GM12878 (cell line): ENCODE measurements around the gene FGGY. TPM values are rescaled to one million over a fixed set of nuclear protein-coding genes. Genes with fewer than 3 reads are reported as not detected.

ENCODE experiments used
- ESRRA ChIP-seq: IDR thresholded peaks from 2 replicates; pipeline ENCODE4 v1.6.1; 2012; ENCODE audit warnings: mild to moderate bottlenecking, low read length, improper control_type of control experiment
- FOS ChIP-seq: IDR thresholded peaks from 3 replicates; pipeline ENCODE4 v1.6.1; 2011; ENCODE audit warnings: borderline replicate concordance; ENCODE audit not compliant: insufficient read length; ENCODE audit errors: extremely low read depth
- GABPA ChIP-seq: IDR thresholded peaks from 2 replicates; pipeline ENCODE4 v1.6.1; 2014; ENCODE audit warnings: antibody characterized with exemption, low read depth, mild to moderate bottlenecking, inconsistent platforms
- NR2F1 ChIP-seq: fragments of 450-650 bp; conservative IDR thresholded peaks from 2 replicates; pipeline ENCODE4 v1.6.1; 2017; ENCODE audit warnings: mild to moderate bottlenecking
- RELA ChIP-seq: fragments of 450-650 bp; IDR thresholded peaks from 2 replicates; pipeline ENCODE4 v1.8.0; 2014; ENCODE audit warnings: borderline replicate concordance; ENCODE audit not compliant: partially characterized antibody
- TARDBP ChIP-seq: IDR thresholded peaks from 2 replicates; pipeline ENCODE4 v1.6.1; 2016; ENCODE audit warnings: borderline replicate concordance
- polyA plus RNA-seq, 11 experiments: library from polyadenylated mRNA; depleted of rRNA in 4 of 11; unstranded in 6 of 11; stranded (reverse) in 5 of 11; fragments of >200 nt; fragmentation: Nextera tagmentation in 4 of 11; fragmentation: Illumina TruSeq in 1 of 11; extraction: Ambion mirVana in 4 of 11; extraction: Trizol in 1 of 11; gene quantifications; 1 replicate in 1 of 11; 2 replicates in 10 of 11; pipeline versions ENCODE4 v1.2.1 to v1.2.3, GENCODE V29; 2011 to 2016; ENCODE audit warnings: inconsistent platforms in 2 of 11, missing spikeins in 2 of 11, low read depth in 1 of 11
- total RNA-seq, 4 experiments: library from RNA; depleted of rRNA in 3 of 4; stranded (reverse); fragments of >200 nt in 3 of 4; fragmentation: Illumina TruSeq in 1 of 4; extraction: Trizol in 1 of 4; gene quantifications; 2 replicates each; pipeline versions ENCODE4 v1.2.1 to v1.2.3, GENCODE V29; 2013 to 2021
- TF ChIP-seq, protein P1 (sequence below): fragments of 150-350 bp; IDR thresholded peaks from 2 replicates; pipeline ENCODE4 v1.6.1; 2014; ENCODE audit warnings: mild to moderate bottlenecking, low read depth, low read length
- TF ChIP-seq, protein P2 (sequence below): IDR thresholded peaks from 2 replicates; pipeline ENCODE4 v1.6.1; 2011; ENCODE audit warnings: borderline replicate concordance, low read depth, mild to moderate bottlenecking, moderate library complexity, low read length; ENCODE audit not compliant: insufficient read depth, poor library complexity, severe bottlenecking
- TF ChIP-seq, protein P3 (sequence below): IDR thresholded peaks from 2 replicates; pipeline ENCODE4 v1.6.1; 2012; ENCODE audit warnings: low read length, inconsistent platforms

The FGGY gene
- total and polyA plus RNA-seq, 10 of the 15 experiments (the other 5 are each of a cell fraction or from before 2014, with no cell fraction given): 6.2 to 11.9 (median 7.5) TPM

DNA sequence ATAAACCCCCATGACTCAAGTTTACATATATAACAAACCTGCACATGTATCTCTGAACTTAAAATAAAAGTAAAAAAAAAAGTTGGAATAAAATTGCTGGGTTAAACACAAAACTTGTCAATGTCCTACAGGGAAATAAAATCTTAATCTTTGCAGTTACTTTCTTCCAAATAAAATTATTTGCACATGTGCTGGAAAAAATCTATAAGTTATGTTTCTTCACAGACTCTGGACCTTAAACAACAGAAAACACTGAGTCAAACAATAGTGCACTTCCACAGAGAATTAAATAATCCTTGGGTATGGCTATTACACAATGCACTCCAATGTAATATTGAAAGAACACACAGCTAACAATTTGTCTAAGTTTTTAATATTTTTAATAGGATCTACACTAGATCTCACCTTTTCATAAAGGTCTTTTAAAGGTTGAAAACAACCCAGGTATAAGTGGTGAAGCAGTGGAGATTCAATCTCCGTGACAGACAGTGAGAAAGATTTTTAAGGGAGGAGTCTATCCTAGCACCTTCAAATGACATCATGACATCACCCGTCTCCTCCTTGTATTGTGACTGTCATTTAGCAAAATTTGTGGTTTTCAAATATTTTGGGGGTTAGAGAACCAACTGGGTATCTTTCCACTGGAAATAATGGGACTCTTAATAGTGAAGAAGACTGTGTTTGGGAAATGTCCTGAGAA is 25.2 kb upstream of the FGGY start (continued):
- TF ChIP-seq RELA (no peak), ESRRA (no peak), GABPA (no peak), NR2F1 (no peak), FOS (no peak), TARDBP (no peak)
- TF ChIP-seq, protein P1, sequence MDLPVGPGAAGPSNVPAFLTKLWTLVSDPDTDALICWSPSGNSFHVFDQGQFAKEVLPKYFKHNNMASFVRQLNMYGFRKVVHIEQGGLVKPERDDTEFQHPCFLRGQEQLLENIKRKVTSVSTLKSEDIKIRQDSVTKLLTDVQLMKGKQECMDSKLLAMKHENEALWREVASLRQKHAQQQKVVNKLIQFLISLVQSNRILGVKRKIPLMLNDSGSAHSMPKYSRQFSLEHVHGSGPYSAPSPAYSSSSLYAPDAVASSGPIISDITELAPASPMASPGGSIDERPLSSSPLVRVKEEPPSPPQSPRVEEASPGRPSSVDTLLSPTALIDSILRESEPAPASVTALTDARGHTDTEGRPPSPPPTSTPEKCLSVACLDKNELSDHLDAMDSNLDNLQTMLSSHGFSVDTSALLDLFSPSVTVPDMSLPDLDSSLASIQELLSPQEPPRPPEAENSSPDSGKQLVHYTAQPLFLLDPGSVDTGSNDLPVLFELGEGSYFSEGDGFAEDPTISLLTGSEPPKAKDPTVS: no peak
- TF ChIP-seq, protein P2, sequence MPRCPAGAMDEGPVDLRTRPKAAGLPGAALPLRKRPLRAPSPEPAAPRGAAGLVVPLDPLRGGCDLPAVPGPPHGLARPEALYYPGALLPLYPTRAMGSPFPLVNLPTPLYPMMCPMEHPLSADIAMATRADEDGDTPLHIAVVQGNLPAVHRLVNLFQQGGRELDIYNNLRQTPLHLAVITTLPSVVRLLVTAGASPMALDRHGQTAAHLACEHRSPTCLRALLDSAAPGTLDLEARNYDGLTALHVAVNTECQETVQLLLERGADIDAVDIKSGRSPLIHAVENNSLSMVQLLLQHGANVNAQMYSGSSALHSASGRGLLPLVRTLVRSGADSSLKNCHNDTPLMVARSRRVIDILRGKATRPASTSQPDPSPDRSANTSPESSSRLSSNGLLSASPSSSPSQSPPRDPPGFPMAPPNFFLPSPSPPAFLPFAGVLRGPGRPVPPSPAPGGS: no peak
- TF ChIP-seq, protein P3, sequence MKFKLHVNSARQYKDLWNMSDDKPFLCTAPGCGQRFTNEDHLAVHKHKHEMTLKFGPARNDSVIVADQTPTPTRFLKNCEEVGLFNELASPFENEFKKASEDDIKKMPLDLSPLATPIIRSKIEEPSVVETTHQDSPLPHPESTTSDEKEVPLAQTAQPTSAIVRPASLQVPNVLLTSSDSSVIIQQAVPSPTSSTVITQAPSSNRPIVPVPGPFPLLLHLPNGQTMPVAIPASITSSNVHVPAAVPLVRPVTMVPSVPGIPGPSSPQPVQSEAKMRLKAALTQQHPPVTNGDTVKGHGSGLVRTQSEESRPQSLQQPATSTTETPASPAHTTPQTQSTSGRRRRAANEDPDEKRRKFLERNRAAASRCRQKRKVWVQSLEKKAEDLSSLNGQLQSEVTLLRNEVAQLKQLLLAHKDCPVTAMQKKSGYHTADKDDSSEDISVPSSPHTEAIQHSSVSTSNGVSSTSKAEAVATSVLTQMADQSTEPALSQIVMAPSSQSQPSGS: no peak
